Esophagus muscularis mucosa (tissue), 3 donors: ENCODE results near the gene TSPAN6.
A peak's percentile ranks its signal among the peaks of the same experiment; 100 is the strongest.

Experiments
- CTCF ChIP-seq, 3 experiments: fragments of 200-600 bp in 2 of 3; fragments of 450-650 bp in 1 of 3; sonication (generic) in 2 of 3; IDR thresholded peaks; one replicate each; pipeline ENCODE4 v1.5.1; 2017 to 2019; ENCODE audit warnings: antibody characterized with exemption in 3 of 3, mild to moderate bottlenecking in 2 of 3, moderate library complexity in 1 of 3
- POLR2A ChIP-seq: fragments of 450-650 bp; IDR thresholded peaks from one replicate; pipeline ENCODE4 v1.6.1; 2017; ENCODE audit warnings: antibody characterized with exemption, moderate library complexity, mild to moderate bottlenecking, low read depth

DNA sequence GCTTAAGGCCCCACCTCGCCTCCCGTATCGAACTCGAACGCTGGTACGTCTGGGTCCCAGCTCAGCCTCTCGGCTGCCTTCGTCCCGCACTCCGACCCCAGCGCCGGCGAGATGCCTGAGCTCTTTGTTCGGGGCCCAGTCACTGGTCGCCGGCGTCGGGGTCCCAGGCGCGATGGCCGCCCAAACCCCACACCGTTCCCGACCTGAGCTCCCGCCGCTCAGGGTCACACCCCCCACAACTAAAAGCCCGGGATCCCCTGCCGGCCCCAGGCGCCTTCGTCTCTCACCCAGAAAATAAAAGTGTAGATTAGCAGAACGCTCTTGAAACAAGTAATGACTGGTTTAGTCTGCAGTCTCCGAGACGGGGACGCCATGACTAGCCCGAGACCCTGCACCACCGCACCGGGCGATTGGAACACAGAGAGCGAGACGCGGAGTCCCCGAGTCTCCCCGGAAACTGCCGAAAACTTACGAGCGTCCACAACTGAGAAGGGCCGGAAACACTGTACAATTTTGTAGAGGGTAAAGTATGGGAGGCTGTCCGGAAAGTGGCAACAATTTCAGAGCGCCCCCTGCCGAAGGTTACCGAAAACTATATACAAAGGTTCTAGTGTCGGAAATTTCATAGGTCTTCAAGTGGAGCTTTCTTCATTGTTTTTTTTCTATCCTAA, at the start of gene TSPAN6:
- TF ChIP-seq POLR2A (no peak), CTCF (IDR thresholded peaks at IDR 0.05) (peak; percentile 44 to 51 (median 50))
